ENCODE measurements around the gene GSN. TPM values are rescaled to one million over a fixed set of nuclear protein-coding genes. Genes with fewer than 3 reads are reported as not detected.
A peak's percentile ranks its signal among the peaks of the same experiment; 100 is the strongest.

Gene GSN
- total and polyA plus RNA-seq, 2 of the 13 experiments (the other 11 are each of a cell fraction or from before 2014, with no cell fraction given), result 294 to 307 TPM

GRCh38 chr9:121286973-121287741 is 19.2 kb downstream of the GSN start (continued):
- TF ChIP-seq AHDC1 (CRISPR knock-in tag; IDR thresholded peaks at IDR 0.05; ENCODE audit: borderline replicate concordance) (peak; percentile 46; the same call in 1 of the 2 replicates), ETV6 (CRISPR knock-in tag; conservative IDR thresholded peaks at IDR 0.05) (no peak), ZSCAN9 (CRISPR knock-in tag; IDR thresholded peaks at IDR 0.05; ENCODE audit: borderline replicate concordance) (0 out of 2 replicates have a peak, but pooled peaks have one; percentile 49), ZNF574 (CRISPR knock-in tag; IDR thresholded peaks at IDR 0.05) (peak; percentile 18; the same call in 1 of the 2 replicates), ZNF547 (CRISPR knock-in tag; IDR thresholded peaks at IDR 0.05) (no peak), NCOR1 (IDR thresholded peaks at IDR 0.05; ENCODE audit: borderline replicate concordance, low read length) (no peak), CBX2 (IDR thresholded peaks at IDR 0.05; ENCODE audit: low read depth, low read length) (no peak), CBX2 (CRISPR knock-in tag; IDR thresholded peaks at IDR 0.05; ENCODE audit: low read depth) (no peak), ZNF724P (CRISPR knock-in tag; IDR thresholded peaks at IDR 0.05; ENCODE audit: borderline replicate concordance) (no peak), ZNF629 (CRISPR knock-in tag; conservative IDR thresholded peaks at IDR 0.05) (no peak), HDAC1 (CRISPR knock-in tag; IDR thresholded peaks at IDR 0.05) (peak; percentile 69; the same call in 1 of the 2 replicates), THAP7 (CRISPR knock-in tag; IDR thresholded peaks at IDR 0.05) (no peak), ZNF460 (CRISPR knock-in tag; IDR thresholded peaks at IDR 0.05; ENCODE audit: borderline replicate concordance) (no peak), ZNF503 (CRISPR knock-in tag; IDR thresholded peaks at IDR 0.05) (no peak), PITX1 (CRISPR knock-in tag; IDR thresholded peaks at IDR 0.05) (no peak), ZBTB14 (CRISPR knock-in tag; IDR thresholded peaks at IDR 0.05) (no peak), U2AF1 (optimal IDR thresholded peaks at IDR 0.05; ENCODE audit: low read depth, low read length) (no peak)

Data from HepG2 (cell line).